Peyer's patch (tissue), 4 donors: Measurements from ENCODE around the gene CSMD2. TPM values are rescaled to one million over a fixed set of nuclear protein-coding genes. Genes with fewer than 3 reads are reported as not detected.

ENCODE experiments used
- DNase-seq, 3 donors: peaks; one replicate each; pipeline ENCODE4 v3.0.0-alpha.2; 2017 to 2019
- H3K27ac ChIP-seq, 4 donors: fragments of 200-600 bp; sonication (generic); one replicate each; pipeline ENCODE4 v1.5.1; 2016 to 2019
- H3K27me3 ChIP-seq, 2 donors: fragments of 200-600 bp; sonication (generic); one replicate each; pipeline ENCODE4 v1.5.1; 2019
- H3K36me3 ChIP-seq, 3 donors: fragments of 200-600 bp; sonication (generic); one replicate each; pipeline ENCODE4 v1.5.1; 2016 to 2019
- H3K4me1 ChIP-seq, 4 donors: fragments of 200-600 bp; sonication (generic); one replicate each; pipeline ENCODE4 v1.5.1; 2016 to 2019
- H3K4me3 ChIP-seq, 4 donors: fragments of 200-600 bp; sonication (generic); 1 replicate in 3 of 4; 2 replicates in 1 of 4; pipeline ENCODE4 v1.5.1; 2016 to 2019; ENCODE audit warnings: mild to moderate bottlenecking in 1 of 4
- H3K9me3 ChIP-seq, 4 donors: fragments of 200-600 bp; sonication (generic); one replicate each; pipeline ENCODE4 v1.5.1; 2016 to 2019; ENCODE audit warnings: mild to moderate bottlenecking in 1 of 4
- POLR2A ChIP-seq, 2 donors: fragments of 450-650 bp; IDR thresholded peaks; one replicate each; pipeline ENCODE4 v1.5.1; 2017; ENCODE audit warnings: antibody characterized with exemption in 2 of 2, mild to moderate bottlenecking in 2 of 2, moderate library complexity in 2 of 2
- total RNA-seq, 4 donors: library from RNA; depleted of rRNA; stranded (reverse); fragments of >200 nt; gene quantifications; one replicate each; pipeline ENCODE4 v1.1.0, GENCODE V29; 2016
- TF ChIP-seq, protein P1 (sequence below), 6 experiments: fragments of 450-650 bp in 4 of 6; fragments of 200-600 bp in 2 of 6; sonication (generic) in 1 of 6; IDR thresholded peaks; one replicate each; pipeline ENCODE4 v1.5.1; 2017 to 2019; ENCODE audit warnings: antibody characterized with exemption in 6 of 6, mild to moderate bottlenecking in 3 of 6, moderate library complexity in 1 of 6

The CSMD2 gene
- total RNA-seq, 4 donors from 2014 or later, result under 0.01 to 1.2 (median 0.70) TPM

DNA sequence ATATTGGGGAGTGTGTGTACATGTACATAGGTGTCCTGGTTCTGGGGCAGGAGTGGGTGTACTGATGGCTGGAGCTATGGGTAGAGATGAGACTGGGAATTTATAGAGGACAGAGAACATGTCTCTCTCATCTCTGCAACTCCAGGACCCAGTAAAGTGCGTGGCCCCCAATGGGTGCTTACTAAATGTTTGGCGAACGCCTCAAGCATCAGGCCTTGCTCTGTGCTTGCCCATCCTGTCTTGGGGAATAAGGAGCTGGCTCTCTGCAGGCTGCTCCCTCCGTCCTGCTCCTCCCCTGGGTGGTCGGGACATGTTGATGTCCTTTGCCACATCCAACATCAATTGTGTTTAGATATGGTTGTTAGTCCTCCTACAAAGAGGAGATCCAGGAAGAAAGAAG, 530.9 kb downstream of the CSMD2 start:
- TF ChIP-seq, protein P1, sequence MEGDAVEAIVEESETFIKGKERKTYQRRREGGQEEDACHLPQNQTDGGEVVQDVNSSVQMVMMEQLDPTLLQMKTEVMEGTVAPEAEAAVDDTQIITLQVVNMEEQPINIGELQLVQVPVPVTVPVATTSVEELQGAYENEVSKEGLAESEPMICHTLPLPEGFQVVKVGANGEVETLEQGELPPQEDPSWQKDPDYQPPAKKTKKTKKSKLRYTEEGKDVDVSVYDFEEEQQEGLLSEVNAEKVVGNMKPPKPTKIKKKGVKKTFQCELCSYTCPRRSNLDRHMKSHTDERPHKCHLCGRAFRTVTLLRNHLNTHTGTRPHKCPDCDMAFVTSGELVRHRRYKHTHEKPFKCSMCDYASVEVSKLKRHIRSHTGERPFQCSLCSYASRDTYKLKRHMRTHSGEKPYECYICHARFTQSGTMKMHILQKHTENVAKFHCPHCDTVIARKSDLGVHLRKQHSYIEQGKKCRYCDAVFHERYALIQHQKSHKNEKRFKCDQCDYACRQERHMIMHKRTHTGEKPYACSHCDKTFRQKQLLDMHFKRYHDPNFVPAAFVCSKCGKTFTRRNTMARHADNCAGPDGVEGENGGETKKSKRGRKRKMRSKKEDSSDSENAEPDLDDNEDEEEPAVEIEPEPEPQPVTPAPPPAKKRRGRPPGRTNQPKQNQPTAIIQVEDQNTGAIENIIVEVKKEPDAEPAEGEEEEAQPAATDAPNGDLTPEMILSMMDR (IDR thresholded peaks at IDR 0.05), result no peak
- TF ChIP-seq POLR2A (IDR thresholded peaks at IDR 0.05), result no peak
- Histone ChIP-seq H3K27ac (no peak overlapping the region), H3K36me3 (no peaks in the 10 kb centered on the region), H3K27me3 (no peaks in the 10 kb centered on the region), H3K4me1 (peaks cover 0 to 3% (median 0%) of the 10 kb centered on the region in 4 donors), H3K9me3 (no peaks in the 10 kb centered on the region), H3K4me3 (no peak overlapping the region)
- no peak for DNase-seq

DNA sequence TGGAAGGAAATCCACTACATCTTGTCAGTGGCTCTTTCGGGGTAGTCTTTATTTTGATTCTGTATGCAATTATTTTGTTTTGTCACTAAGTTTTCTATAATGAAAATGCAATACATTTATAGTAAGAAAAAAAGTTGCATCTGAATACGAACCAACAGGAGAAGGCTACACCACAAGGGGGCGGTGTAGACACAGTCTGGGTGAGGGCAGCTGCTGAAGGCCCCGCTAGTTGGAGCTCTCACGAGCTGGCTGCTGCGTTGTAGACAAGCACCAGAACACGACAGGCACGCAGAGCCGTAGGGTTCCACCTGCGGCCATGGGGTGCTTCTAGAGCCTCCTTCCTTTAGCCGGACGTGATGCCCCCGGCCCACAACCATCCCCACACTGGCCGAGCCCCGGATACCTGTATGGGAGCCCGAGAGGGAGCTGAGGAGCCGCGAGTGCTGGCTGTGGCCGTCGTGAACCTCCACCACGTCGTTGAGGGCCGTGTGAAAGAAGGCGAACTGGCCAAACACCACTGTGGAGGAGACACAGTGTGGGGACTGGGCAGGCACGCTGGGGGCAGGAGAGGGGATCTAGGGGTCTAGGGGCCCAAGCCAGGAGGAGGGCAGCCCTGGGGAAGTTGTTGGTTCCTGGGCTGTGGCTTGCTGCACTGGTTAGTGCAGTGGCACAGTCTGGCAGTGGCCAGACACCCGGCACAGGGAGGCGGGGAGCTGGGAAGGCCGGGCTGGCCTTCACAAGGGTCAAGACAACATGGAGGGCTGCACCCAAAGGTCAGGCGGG, 531.8 kb downstream of the CSMD2 start:
- TF ChIP-seq, protein P1 (IDR thresholded peaks at IDR 0.05), result peak; percentile 47 to 93 (median 88)
- TF ChIP-seq POLR2A (IDR thresholded peaks at IDR 0.05), result no peak
- Histone ChIP-seq H3K27me3 (no peaks in the 10 kb centered on the region), H3K36me3 (no peaks in the 10 kb centered on the region), H3K4me3 (no peak overlapping the region), H3K4me1 (peaks cover 0 to 3% (median 0%) of the 10 kb centered on the region in 4 donors), H3K27ac (no peak overlapping the region), H3K9me3 (no peaks in the 10 kb centered on the region)
- DNase-seq, result peak; percentile 78 to 93 (median 86)

DNA sequence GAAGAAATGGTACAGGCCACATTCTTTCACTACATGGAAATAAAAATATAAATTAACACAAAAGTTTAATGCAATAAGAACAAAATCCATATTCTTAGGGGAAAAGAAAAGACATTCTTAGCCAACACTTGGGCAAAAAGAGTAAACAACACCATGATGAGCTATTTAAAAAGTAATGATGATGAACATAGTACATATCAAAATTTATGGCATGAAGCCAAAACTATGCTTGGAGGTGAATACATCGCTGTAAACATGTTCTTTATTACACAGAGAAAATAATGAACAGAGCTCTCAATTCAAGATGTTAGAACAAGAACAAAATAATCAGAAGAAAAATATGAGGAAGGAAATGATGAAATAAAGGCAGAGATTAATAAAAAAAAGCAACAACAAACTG, 534.3 kb downstream of the CSMD2 start:
- no peak for TF ChIP-seq POLR2A (IDR thresholded peaks at IDR 0.05)
- TF ChIP-seq, protein P1 (IDR thresholded peaks at IDR 0.05), result no peak
- no peaks in the 10 kb centered on the region for H3K9me3 ChIP-seq
- H3K4me1 ChIP-seq, result peaks cover 0 to 3% (median 0%) of the 10 kb centered on the region in 4 donors
- H3K36me3 ChIP-seq, result no peaks in the 10 kb centered on the region
- H3K27me3 ChIP-seq, result no peaks in the 10 kb centered on the region
- no peak for DNase-seq
- no peak overlapping the region for H3K4me3 ChIP-seq
- H3K27ac ChIP-seq, result no peak overlapping the region

DNA sequence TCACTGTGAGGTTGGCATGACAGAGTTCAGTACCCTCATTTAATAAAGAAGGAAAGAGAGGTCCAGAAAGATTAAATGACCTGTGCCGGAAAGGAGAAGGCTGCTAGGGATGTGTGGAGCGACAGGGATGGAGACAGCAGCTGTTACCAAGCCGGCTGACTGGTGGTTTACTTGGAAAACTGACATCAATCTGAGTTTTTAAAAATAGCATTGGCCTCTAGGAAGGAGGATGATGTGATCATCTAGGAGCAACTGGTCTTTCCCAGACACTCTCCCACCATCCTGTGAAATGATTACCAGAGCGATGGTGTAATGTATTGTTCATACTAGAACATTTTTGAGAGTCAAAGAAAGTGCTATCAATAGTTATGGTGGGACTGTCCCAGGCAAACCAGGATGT, 538.2 kb downstream of the CSMD2 start:
- no peak for DNase-seq
- H3K36me3 ChIP-seq, result no peaks in the 10 kb centered on the region
- TF ChIP-seq, protein P1 (IDR thresholded peaks at IDR 0.05), result no peak
- H3K4me3 ChIP-seq, result no peak overlapping the region
- no peaks in the 10 kb centered on the region for H3K9me3 ChIP-seq
- H3K27ac ChIP-seq, result no peak overlapping the region
- no peaks in the 10 kb centered on the region for H3K4me1 ChIP-seq
- no peaks in the 10 kb centered on the region for H3K27me3 ChIP-seq

DNA sequence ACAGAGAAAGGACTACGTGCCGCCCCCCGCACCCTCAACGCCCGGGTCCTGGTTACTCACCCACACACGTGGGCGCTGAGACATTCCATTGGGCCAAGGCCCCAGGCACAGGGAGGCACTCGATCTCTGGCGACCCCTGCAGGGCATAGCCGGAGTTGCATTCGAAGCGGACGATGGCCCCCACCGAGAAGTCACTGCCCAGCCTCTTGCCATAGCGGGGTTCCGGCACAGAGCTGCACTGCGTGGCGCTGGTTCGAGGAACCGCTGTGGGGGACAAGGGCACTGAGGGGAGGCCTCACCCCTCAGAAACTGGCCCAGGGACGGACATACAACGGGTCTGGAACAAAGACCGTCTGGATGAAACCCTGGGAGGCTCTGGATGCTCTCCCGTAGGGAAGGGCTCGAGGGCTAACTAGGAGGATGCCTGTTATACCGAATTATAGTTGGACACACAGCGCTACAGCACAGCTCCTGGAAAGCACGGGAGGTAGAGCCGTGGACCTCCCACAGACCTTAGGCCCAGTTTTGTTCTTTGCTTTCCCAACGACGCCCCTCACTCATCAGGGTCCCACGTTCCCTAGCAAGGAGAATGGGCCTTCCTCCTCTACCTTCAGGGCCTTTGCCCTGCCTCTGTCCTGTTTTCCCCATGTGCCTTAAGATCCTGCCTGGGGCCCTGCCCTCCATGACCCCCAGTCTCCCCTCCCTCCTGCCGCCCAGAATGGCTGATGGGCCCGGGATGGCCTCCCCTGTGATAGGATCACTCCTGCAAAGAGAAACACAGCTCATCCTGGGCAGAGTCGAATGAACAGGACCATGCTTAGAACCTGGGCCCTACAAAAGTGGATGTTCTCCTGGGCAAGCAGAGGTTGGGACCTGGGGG, 539.8 kb downstream of the CSMD2 start:
- TF ChIP-seq, protein P1 (IDR thresholded peaks at IDR 0.05), result no peak
- no peak for TF ChIP-seq POLR2A (IDR thresholded peaks at IDR 0.05)
- no peak overlapping the region for H3K27ac ChIP-seq
- no peaks in the 10 kb centered on the region for H3K4me1 ChIP-seq
- no peaks in the 10 kb centered on the region for H3K27me3 ChIP-seq
- no peak for DNase-seq
- no peak overlapping the region for H3K4me3 ChIP-seq
- no peaks in the 10 kb centered on the region for H3K36me3 ChIP-seq
- no peaks in the 10 kb centered on the region for H3K9me3 ChIP-seq
